Activated naive CD8-positive, alpha-beta T cell treated with anti-CD3 and anti-CD28 coated beads, Interleukin-2, amount 10 ng/mL, durations not matched to agents 7 days and 5 days (primary cell): ENCODE measurements around the gene CUZD1. TPM values are rescaled to one million over a fixed set of nuclear protein-coding genes. Genes with fewer than 3 reads are reported as not detected.

Source experiments
- total RNA-seq, 2 experiments: library from RNA; stranded (reverse); gene quantifications; one replicate each; pipeline ENCODE4 v1.2.3, GENCODE V29; 2021

The CUZD1 gene
- total RNA-seq, 2 experiments from 2014 or later, result 3.0 to 3.4 TPM

Other genes starting within 250 kb of the CUZD1 start
- gene C10orf120, start 146.0 kb downstream of the CUZD1 start, total RNA-seq, result not detected
- 10 to 100 TPM; 15.8 to 19.1 TPM for gene FAM24B, start 33.7 kb upstream of the CUZD1 start, total RNA-seq
- not detected for gene FAM24A, start 64.8 kb upstream of the CUZD1 start, total RNA-seq
- 10 to 100 TPM; 12.2 to 15.3 TPM for gene C10orf88, start 108.4 kb upstream of the CUZD1 start, total RNA-seq
- 1 to 10 TPM; 3.5 to 4.5 TPM for gene PSTK, start 134.5 kb upstream of the CUZD1 start, total RNA-seq
- 10 to 100 TPM; 18.5 to 20.9 TPM for gene IKZF5, start 162.9 kb upstream of the CUZD1 start, total RNA-seq
- gene ACADSB, start 163.1 kb upstream of the CUZD1 start, total RNA-seq, result 10 to 100 TPM; 24.2 to 26.2 TPM